Activated B cell treated with CpG ODN at 0.5 μM for 24 hours (primary cell): Measurements from ENCODE around the gene SPATS2L. TPM values are rescaled to one million over a fixed set of nuclear protein-coding genes. Genes with fewer than 3 reads are reported as not detected.
"Not testable (repeated sequence)": the region's sequence is repeated elsewhere in the genome, so short reads cannot be mapped to it uniquely, and the experiment has no call there.

Source experiments
- ATAC-seq: fragments of 200-7000 bp; cut with Tn5 transposase; one replicate; pipeline ENCODE4 v1.10.0; 2021; ENCODE audit warnings: low read depth, mild to moderate bottlenecking, moderate library complexity
- CTCF ChIA-PET: fragments of 350-600 bp; sonication (Branson Sonifier 250); formaldehyde crosslinking; loops from one replicate; lab custom pipeline; 2021; ENCODE audit warnings: antibody characterized with exemption; lab: Charles Lee
- POLR2A ChIA-PET: fragments of 350-600 bp; sonication (Branson Sonifier 250); formaldehyde crosslinking; loops from one replicate; lab custom pipeline; 2021; ENCODE audit warnings: antibody characterized with exemption; lab: Charles Lee
- DNase-seq: peaks from one replicate; pipeline ENCODE4 v3.0.0; 2022
- H3K27ac Mint-ChIP-seq: one replicate; pipeline ENCODE4 v1.8.0; 2020; ENCODE audit warnings: mixed read lengths
- H3K27me3 Mint-ChIP-seq: one replicate; pipeline ENCODE4 v1.8.0; 2021; ENCODE audit warnings: mixed read lengths
- H3K36me3 Mint-ChIP-seq: one replicate; pipeline ENCODE4 v1.8.0; 2021; ENCODE audit warnings: low read depth, mixed read lengths
- H3K4me1 Mint-ChIP-seq: one replicate; pipeline ENCODE4 v1.8.0; 2021; ENCODE audit warnings: mixed read lengths
- H3K4me3 Mint-ChIP-seq: one replicate; pipeline ENCODE4 v1.8.0; 2020; ENCODE audit warnings: mild to moderate bottlenecking, mixed read lengths
- H3K9me3 Mint-ChIP-seq: one replicate; pipeline ENCODE4 v1.8.0; 2020; ENCODE audit warnings: mixed read lengths
- intact Hi-C: fragments of 100-400 bp; cut with micrococcal nuclease; formaldehyde crosslinking; loops from one replicate; pipeline ENCODE4 v1.15.1; 2024
- total RNA-seq: library from RNA; stranded (reverse); gene quantifications from 2 replicates; pipeline ENCODE4 v1.2.3, GENCODE V29; 2022
- TF ChIP-seq, protein P1 (sequence below): fragments of 200-600 bp; IDR thresholded peaks from one replicate; pipeline ENCODE4 v1.8.0; 2022; ENCODE audit warnings: antibody characterized with exemption, mild to moderate bottlenecking

SPATS2L gene
- total RNA-seq, 1 donor from 2014 or later = 0.64 TPM

DNA sequence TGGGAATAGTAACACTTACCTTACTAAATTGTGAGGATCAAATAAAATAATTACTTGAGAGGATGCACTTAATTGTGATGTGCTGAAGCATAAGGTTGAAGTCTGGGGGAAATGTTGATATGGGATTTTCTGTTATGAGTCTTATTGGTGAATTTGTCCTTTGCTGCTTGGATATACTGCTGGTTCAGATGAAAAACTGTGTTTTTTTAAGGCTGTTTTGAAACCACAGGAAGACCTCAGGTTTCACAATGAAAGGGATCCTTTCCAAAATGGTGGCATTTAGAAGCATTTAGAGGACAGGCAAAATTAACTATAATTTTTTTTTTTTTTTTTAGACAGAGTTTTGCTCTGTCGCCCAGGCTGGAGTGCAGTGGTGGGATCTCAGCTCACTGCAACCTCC, 34.9 kb downstream of the SPATS2L start:
- no peak overlapping the region for H3K4me3 Mint-ChIP-seq
- intact Hi-C loops = no loop called here
- TF ChIP-seq, protein P1, sequence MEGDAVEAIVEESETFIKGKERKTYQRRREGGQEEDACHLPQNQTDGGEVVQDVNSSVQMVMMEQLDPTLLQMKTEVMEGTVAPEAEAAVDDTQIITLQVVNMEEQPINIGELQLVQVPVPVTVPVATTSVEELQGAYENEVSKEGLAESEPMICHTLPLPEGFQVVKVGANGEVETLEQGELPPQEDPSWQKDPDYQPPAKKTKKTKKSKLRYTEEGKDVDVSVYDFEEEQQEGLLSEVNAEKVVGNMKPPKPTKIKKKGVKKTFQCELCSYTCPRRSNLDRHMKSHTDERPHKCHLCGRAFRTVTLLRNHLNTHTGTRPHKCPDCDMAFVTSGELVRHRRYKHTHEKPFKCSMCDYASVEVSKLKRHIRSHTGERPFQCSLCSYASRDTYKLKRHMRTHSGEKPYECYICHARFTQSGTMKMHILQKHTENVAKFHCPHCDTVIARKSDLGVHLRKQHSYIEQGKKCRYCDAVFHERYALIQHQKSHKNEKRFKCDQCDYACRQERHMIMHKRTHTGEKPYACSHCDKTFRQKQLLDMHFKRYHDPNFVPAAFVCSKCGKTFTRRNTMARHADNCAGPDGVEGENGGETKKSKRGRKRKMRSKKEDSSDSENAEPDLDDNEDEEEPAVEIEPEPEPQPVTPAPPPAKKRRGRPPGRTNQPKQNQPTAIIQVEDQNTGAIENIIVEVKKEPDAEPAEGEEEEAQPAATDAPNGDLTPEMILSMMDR = no peak
- no peaks in the 10 kb centered on the region for H3K4me1 Mint-ChIP-seq
- peaks cover 13% of the 10 kb centered on the region for H3K27me3 Mint-ChIP-seq
- H3K9me3 Mint-ChIP-seq = no peaks in the 10 kb centered on the region
- no peaks in the 10 kb centered on the region for H3K36me3 Mint-ChIP-seq
- CTCF ChIA-PET = no interaction called here
- no peak for DNase-seq
- POLR2A ChIA-PET = no interaction called here
- H3K27ac Mint-ChIP-seq = no peak overlapping the region
- ATAC-seq = no peak

DNA sequence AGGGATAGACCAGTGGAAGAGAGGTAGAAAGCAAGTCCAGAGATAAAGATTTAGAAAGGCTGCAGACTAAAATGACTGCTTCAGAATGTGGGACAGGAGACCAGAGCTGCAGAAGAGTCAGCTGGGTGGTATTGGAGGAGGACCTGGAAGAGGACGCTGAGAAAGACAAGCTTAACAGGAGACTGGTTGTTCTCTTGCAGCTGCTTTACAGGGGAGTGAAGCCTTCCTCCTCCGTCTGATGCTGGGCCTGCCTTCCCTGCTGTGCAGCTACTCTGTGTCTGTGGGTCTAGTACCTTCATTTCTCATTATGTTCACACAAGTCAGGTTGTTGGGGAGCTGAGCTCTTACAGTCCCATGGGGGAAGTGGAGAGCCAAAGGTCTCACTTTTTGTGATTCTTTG, 35.7 kb downstream of the SPATS2L start:
- ChIA-PET CTCF (no interaction called here), POLR2A (no interaction called here)
- DNase-seq (no peak), ATAC-seq (no peak)
- no peaks in the 10 kb centered on the region for H3K9me3 Mint-ChIP-seq
- H3K4me1 Mint-ChIP-seq = no peaks in the 10 kb centered on the region
- H3K4me3 Mint-ChIP-seq = no peak overlapping the region
- H3K27ac Mint-ChIP-seq = no peak overlapping the region
- intact Hi-C loops = no loop called here
- no peaks in the 10 kb centered on the region for H3K36me3 Mint-ChIP-seq
- TF ChIP-seq, protein P1 = no peak
- H3K27me3 Mint-ChIP-seq = peaks cover 15% of the 10 kb centered on the region

DNA sequence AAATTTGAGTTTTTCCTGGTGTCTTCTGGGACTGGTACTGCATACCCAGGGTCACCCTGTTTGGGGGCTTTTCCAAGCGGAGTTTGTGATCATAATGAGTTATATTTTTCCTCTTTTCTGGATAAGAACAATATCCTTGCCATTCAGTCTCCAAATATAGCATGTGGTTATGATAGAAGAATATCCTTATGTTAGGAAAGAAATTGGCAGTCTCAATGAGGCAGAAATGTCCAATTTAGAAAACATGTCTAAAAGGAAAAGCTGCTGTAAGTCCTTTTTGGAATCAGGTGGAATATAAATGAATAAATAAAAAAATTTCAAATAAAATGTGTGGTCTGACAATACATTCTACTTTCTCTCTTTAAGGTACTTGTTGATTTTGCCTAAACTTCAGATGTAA, 36.2 kb downstream of the SPATS2L start:
- H3K36me3 Mint-ChIP-seq = no peaks in the 10 kb centered on the region
- H3K9me3 Mint-ChIP-seq = no peaks in the 10 kb centered on the region
- H3K27ac Mint-ChIP-seq = no peak overlapping the region
- H3K4me3 Mint-ChIP-seq = no peak overlapping the region
- DNase-seq = no peak
- POLR2A ChIA-PET = no interaction called here
- TF ChIP-seq, protein P1 = no peak
- H3K27me3 Mint-ChIP-seq = peaks cover 15% of the 10 kb centered on the region
- no peak for ATAC-seq
- intact Hi-C loops = no loop called here
- H3K4me1 Mint-ChIP-seq = no peaks in the 10 kb centered on the region
- CTCF ChIA-PET = no interaction called here

DNA sequence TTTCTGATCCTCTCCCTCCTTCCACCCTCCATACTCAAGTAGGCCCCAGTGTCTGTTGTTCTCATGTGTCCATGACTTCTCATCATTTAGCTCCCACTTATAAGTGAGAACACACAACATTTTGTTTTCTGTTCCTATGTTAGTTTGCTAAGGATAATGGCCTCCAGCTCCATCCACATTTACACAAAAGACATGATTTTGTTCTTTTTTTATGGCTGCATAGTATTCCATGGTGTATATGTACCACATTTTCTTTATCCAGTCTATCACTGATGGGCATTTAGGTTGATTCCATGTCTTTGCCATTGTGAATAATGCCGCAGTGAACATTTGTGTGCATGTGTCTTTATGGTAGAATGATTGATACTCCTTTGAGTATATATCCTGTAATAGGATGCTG, 37.7 kb downstream of the SPATS2L start:
- H3K9me3 Mint-ChIP-seq, H3K4me1 Mint-ChIP-seq, H3K36me3 Mint-ChIP-seq, H3K27ac Mint-ChIP-seq, H3K4me3 Mint-ChIP-seq, ATAC-seq, intact Hi-C loops, POLR2A ChIA-PET, CTCF ChIA-PET, DNase-seq: not testable (repeated sequence)
- H3K27me3 Mint-ChIP-seq = peaks cover 15% of the 10 kb centered on the region

DNA sequence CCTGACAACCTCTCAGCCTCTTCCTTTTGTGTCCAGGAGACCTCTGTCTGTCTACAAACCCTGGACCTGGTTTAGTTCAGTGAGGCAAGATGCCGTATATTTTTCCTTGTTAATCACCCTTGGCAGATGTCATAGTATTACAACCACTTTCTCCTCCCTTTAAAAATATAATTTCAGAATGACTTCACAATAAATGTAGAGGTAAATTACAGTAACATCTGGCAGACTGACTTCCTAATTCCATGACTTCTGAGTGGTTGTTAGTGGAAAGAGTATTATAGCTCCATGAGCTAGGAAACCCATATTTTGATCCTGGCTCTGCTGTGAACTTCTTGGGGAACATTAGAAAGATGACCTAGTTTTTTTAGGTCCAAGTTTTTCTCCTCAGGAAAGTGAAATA, 39.5 kb downstream of the SPATS2L start:
- TF ChIP-seq, protein P1 = no peak
- H3K9me3 Mint-ChIP-seq = no peaks in the 10 kb centered on the region
- no peak overlapping the region for H3K27ac Mint-ChIP-seq
- H3K4me1 Mint-ChIP-seq = no peaks in the 10 kb centered on the region
- H3K36me3 Mint-ChIP-seq = no peaks in the 10 kb centered on the region
- DNase-seq (no peak), ATAC-seq (no peak)
- ChIA-PET CTCF (no interaction called here), POLR2A (no interaction called here)
- peaks cover 15% of the 10 kb centered on the region for H3K27me3 Mint-ChIP-seq
- intact Hi-C loops = no loop called here
- no peak overlapping the region for H3K4me3 Mint-ChIP-seq

DNA sequence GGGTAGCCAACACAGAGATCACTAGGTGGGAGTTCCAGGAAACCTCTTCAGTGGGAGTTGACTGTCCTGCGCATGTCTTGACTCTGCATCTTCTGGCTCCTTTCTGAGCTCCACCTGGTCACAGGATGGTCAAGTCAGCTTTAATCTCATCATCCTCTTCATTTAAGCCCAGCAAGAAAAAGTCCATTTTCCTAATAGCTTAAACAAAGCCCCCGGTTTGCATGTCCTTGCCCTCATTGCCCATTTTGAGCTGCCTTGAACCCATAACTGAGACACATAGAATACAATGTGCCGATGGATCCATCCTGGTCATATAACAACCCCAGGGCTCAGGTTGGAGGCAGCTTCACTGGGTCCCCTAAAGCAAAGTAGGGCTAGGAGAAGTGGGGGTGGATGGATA, 40.8 kb downstream of the SPATS2L start:
- Mint-ChIP-seq H3K27ac (no peak overlapping the region), H3K4me1 (no peaks in the 10 kb centered on the region), H3K27me3 (peaks cover 18% of the 10 kb centered on the region), H3K9me3 (no peaks in the 10 kb centered on the region), H3K36me3 (no peaks in the 10 kb centered on the region), H3K4me3 (no peak overlapping the region)
- ChIA-PET CTCF (no interaction called here), POLR2A (no interaction called here)
- intact Hi-C loops = no loop called here
- no peak for DNase-seq
- TF ChIP-seq, protein P1 = no peak
- ATAC-seq = no peak
